HepG2 (cell line): Measurements from ENCODE around the gene DTNB. TPM values are rescaled to one million over a fixed set of nuclear protein-coding genes. Genes with fewer than 3 reads are reported as not detected.

Source experiments
- ATAC-seq: fragments of 200-7000 bp; cut with Tn5 transposase; 3 replicates; pipeline ENCODE4 v1.9.1; 2020; ENCODE audit warnings: mild to moderate bottlenecking, moderate library complexity
- BruUV-seq: library from RNA; stranded (reverse); fragments of 400-500 nt; replicated peaks from 2 replicates; lab custom pipeline; 2021; lab: Mats Ljungman, UMichigan
- CTCF ChIA-PET: fragments of 300-600 bp; formaldehyde crosslinking; extraction: SDS; loops from one replicate; lab custom pipeline; 2021; ENCODE audit warnings: low total read pairs, inconsistent platforms, low intra/inter-chr PET ratio; lab: Yijun Ruan, JAX
- POLR2A ChIA-PET: fragments of 350-600 bp; sonication (Branson Sonifier 250); formaldehyde crosslinking; loops from one replicate; lab custom pipeline; 2020; ENCODE audit warnings: antibody characterized with exemption, inconsistent platforms; lab: Yijun Ruan, JAX
- DNase-seq: peaks from one replicate; pipeline ENCODE4 v3.0.0-alpha.2; 2015; ENCODE audit warnings: low spot score
- FAIRE-seq: peaks from 3 replicates; lab custom pipeline; 2011; peaks lifted over from hg19 to GRCh38; lab: Jason Lieb, UNC
- H2AFZ ChIP-seq: one replicate; pipeline ENCODE4 v1.6.1; 2011; ENCODE audit warnings: low read length, inconsistent platforms
- H3K27ac ChIP-seq: fragments of 300-600 bp; 3 replicates; pipeline ENCODE4 v1.8.0; 2011; ENCODE audit warnings: mixed run types, mild to moderate bottlenecking, mixed read lengths, low read length, inconsistent platforms; ENCODE audit not compliant: insufficient read depth; ENCODE audit errors: extremely low read length
- H3K27me3 ChIP-seq, 2 experiments: fragments of 200-600 bp in 1 of 2; 2 replicates in 1 of 2; 3 replicates in 1 of 2; pipeline versions ENCODE4 v1.6.0 to v1.8.0; 2011; ENCODE audit warnings: low read length in 2 of 2, mild to moderate bottlenecking in 2 of 2, moderate library complexity in 2 of 2, inconsistent platforms in 1 of 2; ENCODE audit not compliant: insufficient read depth in 2 of 2, control insufficient read depth in 1 of 2
- H3K36me3 ChIP-seq, 2 experiments: fragments of 200-600 bp in 1 of 2; replicated peaks in 1 of 2; 2 replicates in 1 of 2; 3 replicates in 1 of 2; pipeline versions ENCODE4 v1.5.1 to v1.8.0; 2011; ENCODE audit warnings: low read length in 2 of 2, inconsistent platforms in 1 of 2; ENCODE audit not compliant: insufficient read depth in 2 of 2, control insufficient read depth in 1 of 2
- H3K4me1 ChIP-seq: 2 replicates; pipeline ENCODE4 v1.5.1; 2012; ENCODE audit warnings: low read length, inconsistent platforms; ENCODE audit not compliant: insufficient read depth
- H3K4me2 ChIP-seq: 2 replicates; pipeline ENCODE4 v1.6.0; 2011; ENCODE audit warnings: low read depth, low read length, inconsistent platforms
- H3K4me3 ChIP-seq, 3 experiments: fragments of 200-600 bp in 1 of 3; sonication (generic), shearing (Covaris generic) in 1 of 3; replicated peaks in 1 of 3; 2 replicates each; pipeline ENCODE4 v1.5.1; 2011 to 2016; ENCODE audit warnings: low read length in 3 of 3, inconsistent platforms in 2 of 3, low read depth in 2 of 3, mild to moderate bottlenecking in 2 of 3, control low read depth in 1 of 3, mixed read lengths in 1 of 3; ENCODE audit not compliant: insufficient read depth in 1 of 3
- H3K79me2 ChIP-seq: one replicate; pipeline ENCODE4 v1.6.1; 2011; ENCODE audit warnings: low read length, inconsistent platforms; ENCODE audit not compliant: insufficient read depth
- H3K9ac ChIP-seq: 2 replicates; pipeline ENCODE4 v1.6.0; 2011; ENCODE audit warnings: mild to moderate bottlenecking, low read depth, low read length, inconsistent platforms; ENCODE audit not compliant: insufficient read depth
- H3K9me3 ChIP-seq: 2 replicates; pipeline ENCODE4 v1.5.1; 2012; ENCODE audit warnings: mild to moderate bottlenecking, low read length
- H4K20me1 ChIP-seq: 2 replicates; pipeline ENCODE4 v1.6.0; 2011; ENCODE audit warnings: inconsistent platforms, mild to moderate bottlenecking, low read length, moderate library complexity; ENCODE audit not compliant: insufficient read depth
- ARID3A ChIP-seq: IDR thresholded peaks from 2 replicates; pipeline ENCODE4 v1.6.1; 2012; ENCODE audit warnings: low read depth, low read length, improper control_type of control experiment
- FOXJ3 ChIP-seq: sonication (generic); formaldehyde crosslinking; IDR thresholded peaks from 2 replicates; pipeline ENCODE4 v1.4.0; 2020; ENCODE audit warnings: missing genetic modification reagents, mild to moderate bottlenecking, borderline replicate concordance
- FOXM1 ChIP-seq: sonication (generic); formaldehyde crosslinking; IDR thresholded peaks from 2 replicates; pipeline ENCODE4 v1.5.0; 2020; ENCODE audit warnings: missing genetic modification reagents
- GABPA ChIP-seq, 2 experiments: IDR thresholded peaks; 2 replicates each; pipeline ENCODE4 v1.6.1; 2011 to 2016; ENCODE audit warnings: low read depth in 2 of 2, low read length in 1 of 2, missing biosample characterization in 1 of 2, missing genetic modification characterization in 1 of 2
- GPBP1L1 ChIP-seq: sonication (generic); formaldehyde crosslinking; IDR thresholded peaks from 2 replicates; pipeline ENCODE4 v1.5.0; 2020; ENCODE audit warnings: mild to moderate bottlenecking, missing genetic modification reagents
- HDAC6 ChIP-seq: fragments of 200-600 bp; sonication (generic); IDR thresholded peaks from 2 replicates; pipeline ENCODE4 v1.7.0; 2017; ENCODE audit warnings: mild to moderate bottlenecking, antibody characterized with exemption, low read length, low read depth
- NFIB ChIP-seq: sonication (generic); formaldehyde crosslinking; IDR thresholded peaks from 2 replicates; pipeline ENCODE4 v1.9.0; 2021; ENCODE audit warnings: missing genetic modification reagents, mild to moderate bottlenecking, borderline replicate concordance
- RBM39 ChIP-seq: fragments of 200-400 bp; formaldehyde crosslinking; IDR thresholded peaks from one replicate; pipeline ENCODE4 v1.6.1; 2018; ENCODE audit warnings: antibody characterized with exemption, mild to moderate bottlenecking, low read depth, low read length; ENCODE audit not compliant: poor library complexity, severe bottlenecking
- SMC3 ChIP-seq: IDR thresholded peaks from 2 replicates; pipeline ENCODE4 v1.6.1; 2011; ENCODE audit warnings: low read length, improper control_type of control experiment
- SRF ChIP-seq: IDR thresholded peaks from 2 replicates; pipeline ENCODE4 v1.6.1; 2011; ENCODE audit warnings: mild to moderate bottlenecking, low read depth, low read length, moderate library complexity
- XBP1 ChIP-seq: sonication (generic); formaldehyde crosslinking; IDR thresholded peaks from 2 replicates; pipeline ENCODE4 v1.5.0; 2020; ENCODE audit warnings: missing genetic modification reagents
- XRCC5 ChIP-seq: fragments of 200-400 bp; formaldehyde crosslinking; optimal IDR thresholded peaks from 2 replicates; pipeline ENCODE3; 2017; ENCODE audit warnings: mild to moderate bottlenecking, low read length
- YY1 ChIP-seq: IDR thresholded peaks from 2 replicates; pipeline ENCODE4 v1.6.1; 2011; ENCODE audit warnings: low read length, low read depth, moderate library complexity, mild to moderate bottlenecking; ENCODE audit not compliant: insufficient read depth, insufficient replicate concordance
- ZNF10 ChIP-seq: sonication (generic); formaldehyde crosslinking; IDR thresholded peaks from 2 replicates; pipeline ENCODE4 v1.4.0; 2020; ENCODE audit warnings: mild to moderate bottlenecking, low read depth, missing genetic modification reagents, borderline replicate concordance
- ZNF292 ChIP-seq: sonication (generic); formaldehyde crosslinking; IDR thresholded peaks from 2 replicates; pipeline ENCODE4 v1.8.1; 2022; ENCODE audit warnings: mild to moderate bottlenecking, low read depth, missing genetic modification reagents, borderline replicate concordance
- ZNF441 ChIP-seq: sonication (generic); formaldehyde crosslinking; IDR thresholded peaks from 2 replicates; pipeline ENCODE4 v1.7.0; 2021; ENCODE audit warnings: missing genetic modification reagents, borderline replicate concordance
- ZNF768 ChIP-seq: sonication (generic); formaldehyde crosslinking; IDR thresholded peaks from 2 replicates; pipeline ENCODE4 v1.4.0; 2020; ENCODE audit warnings: missing genetic modification reagents
- ZNF772 ChIP-seq: sonication (generic); formaldehyde crosslinking; IDR thresholded peaks from 2 replicates; pipeline ENCODE4 v1.5.0; 2020; ENCODE audit warnings: mild to moderate bottlenecking, missing genetic modification reagents
- ZNF800 ChIP-seq: sonication (generic); formaldehyde crosslinking; IDR thresholded peaks from 2 replicates; pipeline ENCODE4 v1.4.0; 2020; ENCODE audit warnings: missing genetic modification reagents
- WGBS: methylation state at CpG from one replicate; pipeline ENCODE4 v1.1.6; 2017; ENCODE audit warnings: low lambda C conversion rate; 5-methylcytosine and 5-hydroxymethylcytosine counted together
- in situ Hi-C: cut with HindIII; loops from 2 replicates; pipeline ENCODE4 v1.10.0; 2017; ENCODE audit warnings: low pct_unique_long_range_greater_than_20kb; ENCODE audit not compliant: extremely low pct_ligation_motif_present
- intact Hi-C: fragments of 100-400 bp; cut with micrococcal nuclease; formaldehyde crosslinking; loops from one replicate; pipeline ENCODE4 v1.10.0; 2022; ENCODE audit not compliant: unreplicated experiment
- polyA plus RNA-seq, 8 experiments: library from polyadenylated mRNA; depleted of rRNA in 3 of 8; stranded (reverse) in 7 of 8; unstranded in 1 of 8; fragments of >200 nt; fragmentation: Illumina TruSeq in 4 of 8; extraction: Trizol in 4 of 8; gene quantifications; 2 replicates each; pipeline versions ENCODE4 v1.2.1 to v1.2.3, GENCODE V29; 2011 to 2016; ENCODE audit warnings: low read depth in 4 of 8, missing spikeins in 1 of 8, mixed read lengths in 1 of 8; ENCODE audit not compliant: insufficient read depth in 1 of 8
- total RNA-seq, 5 experiments: library from RNA; depleted of rRNA; stranded (reverse); fragments of >200 nt; fragmentation: Illumina TruSeq; extraction: Trizol; gene quantifications; 2 replicates each; pipeline ENCODE4 v1.2.3, GENCODE V29; 2016; ENCODE audit warnings: low read depth in 1 of 5

The DTNB gene
- total and polyA plus RNA-seq, 2 of the 13 experiments (the other 11 are each of a cell fraction or from before 2014, with no cell fraction given) = 14.4 to 23.9 TPM

GRCh38 chr2:25700221-25700660, 26.9 kb upstream of the DTNB start (continued):
- peak; percentile 57; the same call in 1 of the 2 replicates for TF ChIP-seq ARID3A
- peak; percentile 62 for TF ChIP-seq XRCC5
- peak; percentile 87 for TF ChIP-seq SMC3

- in situ Hi-C loops = no loop called here
- WGBS = 66% methylated on average over 3 of the region's 7 CpGs
- CTCF ChIA-PET = interaction anchor here (1.9 kb wide), 1 partner anchor 92 kb away, joined by 18 read pairs; no protein-coding TSS in a partner anchor
- Histone ChIP-seq H3K27ac (no peak overlapping the region), H3K27me3 (peaks cover 3 to 34% of the 10 kb centered on the region in 2 experiments; a peak in 3 of 5 replicates), H3K9me3 (no peaks in the 10 kb centered on the region), H3K4me3 (no peak overlapping the region; a peak in 1 of 6 replicates), H4K20me1 (no peaks in the 10 kb centered on the region), H2AFZ (no peak overlapping the region), H3K4me1 (peaks cover 22% of the 10 kb centered on the region), H3K9ac (no peak overlapping the region), H3K4me2 (no peak overlapping the region; the same call in 1 of the 2 replicates), H3K79me2 (no peaks in the 10 kb centered on the region), H3K36me3 (no peaks in the 10 kb centered on the region)
- no peak for DNase-seq
- ATAC-seq = no peak
- no peak for TF ChIP-seq ZNF768 (CRISPR knock-in tag)
- no peak for TF ChIP-seq FOXM1 (CRISPR knock-in tag)
- TF ChIP-seq ZNF10 (CRISPR knock-in tag) = no peak
- TF ChIP-seq XBP1 = no peak
- no peak for TF ChIP-seq SRF
- TF ChIP-seq ZNF441 (CRISPR knock-in tag) = no peak
- TF ChIP-seq NFIB (CRISPR knock-in tag) = no peak
- no peak for TF ChIP-seq RBM39
- TF ChIP-seq GABPA (IDR thresholded peaks at IDR 0.05; ENCODE audit: low read depth, low read length) = no peak
- TF ChIP-seq GABPA (CRISPR knock-in tag; IDR thresholded peaks at IDR 0.05; ENCODE audit: low read depth) = no peak
- no peak for TF ChIP-seq HDAC6
- no peak for TF ChIP-seq FOXJ3 (CRISPR knock-in tag)
- TF ChIP-seq YY1 = no peak
- no peak for TF ChIP-seq ZNF772 (CRISPR knock-in tag)
- no peak for TF ChIP-seq ZNF292 (CRISPR knock-in tag)
- no peak for TF ChIP-seq ZNF800 (CRISPR knock-in tag)
- no peak for TF ChIP-seq GPBP1L1
- no TSS peak for BruUV-seq
- POLR2A ChIA-PET = interaction anchor here (0.7 to 1.6 kb wide), 5 partner anchors 9 to 337 kb away, joined by 3 read pairs; no protein-coding TSS in a partner anchor
- intact Hi-C loops = no loop called here
- FAIRE-seq = no peak
Observed at GRCh38 chr2:25699216-25699615, 25.8 kb upstream of the DTNB start.
